SJSA1 (cell line): ENCODE results near the gene LRRC46. TPM values are rescaled to one million over a fixed set of nuclear protein-coding genes. Genes with fewer than 3 reads are reported as not detected.

ENCODE experiments used
- total RNA-seq: library from RNA; depleted of rRNA; stranded (reverse); fragments of >200 nt; shearing (Covaris generic); gene quantifications from 2 replicates; pipeline ENCODE4 v1.2.3, GENCODE V29; 2014; rRNA removed

Gene LRRC46
- total RNA-seq, 1 experiment from 2014 or later: not detected

Other genes with a start within 250 kb of the LRRC46 start
- gene KPNB1, start 181.8 kb upstream of the LRRC46 start, total RNA-seq: 571 and 681 TPM in 2 replicates
- gene TBKBP1, start 137.5 kb upstream of the LRRC46 start, total RNA-seq: 3.5 and 4.5 TPM in 2 replicates
- gene TBX21, start 98.4 kb upstream of the LRRC46 start, total RNA-seq: 0.22 TPM in 1 of 2 replicates, not detected in the other
- gene OSBPL7, start 9.9 kb upstream of the LRRC46 start, total RNA-seq: 6.2 and 6.4 TPM in 2 replicates
- 27.3 and 54.7 TPM in 2 replicates for gene MRPL10, start 129 bp upstream of the LRRC46 start, total RNA-seq
- 39.5 and 41.1 TPM in 2 replicates for gene SCRN2, start 9.6 kb downstream of the LRRC46 start, total RNA-seq
- not detected in 2 replicates for gene SP6, start 19.5 kb downstream of the LRRC46 start, total RNA-seq
- 1.8 and 2.1 TPM in 2 replicates for gene SP2, start 64.6 kb downstream of the LRRC46 start, total RNA-seq
- 34.3 and 94.6 TPM in 2 replicates for gene PNPO, start 109.9 kb downstream of the LRRC46 start, total RNA-seq
- gene PRR15L, start 126.2 kb downstream of the LRRC46 start, total RNA-seq: not detected in 2 replicates
- gene CDK5RAP3, start 139.4 kb downstream of the LRRC46 start, total RNA-seq: 89.5 and 94.9 TPM in 2 replicates
- gene COPZ2, start 206.1 kb downstream of the LRRC46 start, total RNA-seq: 21.1 and 45.2 TPM in 2 replicates
- 61.8 and 200 TPM in 2 replicates for gene NFE2L1, start 216.7 kb downstream of the LRRC46 start, total RNA-seq